K562 (cell line): ENCODE results near the gene FAM181B. TPM values are rescaled to one million over a fixed set of nuclear protein-coding genes. Genes with fewer than 3 reads are reported as not detected.

ENCODE experiments used
- ATAC-seq: fragments of 200-7000 bp; cut with Tn5 transposase; 3 replicates; pipeline ENCODE4 v1.9.1; 2020; ENCODE audit warnings: moderate library complexity
- BruUV-seq: library from RNA; stranded (reverse); fragments of 400-500 nt; replicated peaks from 2 replicates; lab custom pipeline; 2021; lab: Mats Ljungman, UMichigan
- CTCF ChIA-PET: fragments of 300-600 bp; formaldehyde crosslinking; extraction: SDS; loops from one replicate; lab custom pipeline; 2021; ENCODE audit warnings: low intra/inter-chr PET ratio; lab: Yijun Ruan, JAX
- POLR2A ChIA-PET: fragments of 300-600, 350-650 bp; sonication (Branson Sonifier 250); formaldehyde crosslinking; extraction: SDS; loops from one replicate; lab custom pipeline; 2021; ENCODE audit warnings: antibody characterized with exemption, inconsistent platforms; lab: Yijun Ruan, JAX
- DNase-seq, 4 experiments: peaks; one replicate each; pipeline versions ENCODE4 v3.0.0 to v3.0.0-alpha.2; 2011 to 2018; ENCODE audit warnings: low spot score in 3 of 4, mixed read lengths in 3 of 4; ENCODE audit errors: extremely low read depth in 1 of 4
- FAIRE-seq: peaks from 2 replicates; lab custom pipeline; 2011; peaks lifted over from hg19 to GRCh38; lab: Jason Lieb, UNC
- H2AFZ ChIP-seq: 2 replicates; pipeline ENCODE4 v1.6.0; 2011; ENCODE audit warnings: low read depth, low read length, control low read depth, inconsistent platforms
- H3K27ac ChIP-seq: fragments of 200-600 bp; 3 replicates; pipeline ENCODE4 v1.8.0; 2011; ENCODE audit warnings: low read depth, mild to moderate bottlenecking, control low read depth, inconsistent platforms, low read length, moderate library complexity, mixed read lengths; ENCODE audit errors: extremely low read depth
- H3K27me3 ChIP-seq, 2 experiments: fragments of 300-600 bp in 1 of 2; 2 replicates in 1 of 2; 3 replicates in 1 of 2; pipeline versions ENCODE4 v1.6.0 to v1.8.0; 2011; ENCODE audit warnings: inconsistent platforms in 2 of 2, low read length in 2 of 2, mild to moderate bottlenecking in 1 of 2, mixed read lengths in 1 of 2, moderate library complexity in 1 of 2; ENCODE audit not compliant: control insufficient read depth in 2 of 2, insufficient read depth in 2 of 2
- H3K36me3 ChIP-seq: fragments of 300-600 bp; 3 replicates; pipeline ENCODE4 v1.8.0; 2011; ENCODE audit warnings: mild to moderate bottlenecking, low read length, inconsistent platforms; ENCODE audit not compliant: control insufficient read depth, insufficient read depth
- H3K4me1 ChIP-seq, 2 experiments: fragments of 200-600 bp in 1 of 2; replicated peaks in 1 of 2; 2 replicates in 1 of 2; 3 replicates in 1 of 2; pipeline versions ENCODE4 v1.5.1 to v1.8.0; 2011; ENCODE audit warnings: inconsistent platforms in 2 of 2, low read length in 2 of 2, mild to moderate bottlenecking in 1 of 2, mixed read lengths in 1 of 2, moderate library complexity in 1 of 2; ENCODE audit not compliant: control insufficient read depth in 2 of 2, insufficient read depth in 2 of 2
- H3K4me2 ChIP-seq: 2 replicates; pipeline ENCODE4 v1.6.1; 2011; ENCODE audit warnings: low read length, control low read depth, inconsistent platforms, mixed read lengths; ENCODE audit not compliant: insufficient read depth
- H3K4me3 ChIP-seq: fragments of 200-600 bp; sonication (generic), shearing (Covaris generic); 2 replicates; pipeline ENCODE4 v1.5.1; 2016; ENCODE audit warnings: control low read depth, inconsistent platforms
- H3K79me2 ChIP-seq: fragments of 200-600 bp; 3 replicates; pipeline ENCODE4 v1.8.0; 2011; ENCODE audit warnings: low read length, inconsistent platforms; ENCODE audit not compliant: control insufficient read depth, insufficient read depth
- H3K9ac ChIP-seq, 2 experiments: 2 replicates each; pipeline versions ENCODE4 v1.6.0 to v1.6.1; 2011; ENCODE audit warnings: low read depth in 2 of 2, low read length in 2 of 2, control low read depth in 1 of 2, inconsistent platforms in 1 of 2, mild to moderate bottlenecking in 1 of 2, mixed read lengths in 1 of 2; ENCODE audit not compliant: insufficient read depth in 1 of 2
- H3K9me1 ChIP-seq: one replicate; pipeline ENCODE4 v1.6.0; 2011; ENCODE audit warnings: inconsistent platforms, mild to moderate bottlenecking, low read length, moderate library complexity; ENCODE audit not compliant: control insufficient read depth, insufficient read depth
- H3K9me3 ChIP-seq: replicated peaks from 2 replicates; pipeline ENCODE4 v1.5.1; 2011; ENCODE audit warnings: low read depth, low read length, inconsistent platforms; ENCODE audit not compliant: control insufficient read depth, insufficient read depth
- H4K20me1 ChIP-seq: replicated peaks from 2 replicates; pipeline ENCODE4 v1.6.1; 2011; ENCODE audit warnings: low read length, inconsistent platforms, mixed read lengths; ENCODE audit not compliant: control insufficient read depth, insufficient read depth
- CEBPB ChIP-seq: fragments of 450-650 bp; IDR thresholded peaks from 2 replicates; pipeline ENCODE4 v1.6.1; 2016; ENCODE audit warnings: missing genetic modification characterization, missing compliant biosample characterization
- RHOXF2B ChIP-seq: fragments of 250-450 bp; sonication (Bioruptor Pico); conservative IDR thresholded peaks from 2 replicates; pipeline ENCODE4 v1.5.1; 2021
- TRIM28 ChIP-seq: fragments of 450-650 bp; IDR thresholded peaks from 2 replicates; pipeline ENCODE4 v1.6.1; 2017
- in situ Hi-C: fragments of 300-500 bp; cut with MboI; formaldehyde crosslinking; loops from 4 replicates; pipeline ENCODE4 v1.15.0; 2018; ENCODE audit warnings: inconsistent platforms, mixed read lengths
- intact Hi-C: fragments of 100-400 bp; cut with micrococcal nuclease; formaldehyde crosslinking; loops from 2 replicates; pipeline ENCODE4 v1.14.2; 2022
- polyA plus RNA-seq, 8 experiments: library from polyadenylated mRNA; depleted of rRNA in 4 of 8; stranded (reverse) in 5 of 8; unstranded in 3 of 8; fragments of >200 nt; fragmentation: Nextera tagmentation in 2 of 8; fragmentation: Illumina TruSeq in 1 of 8; extraction: Ambion mirVana in 2 of 8; extraction: Trizol in 1 of 8; gene quantifications; 2 replicates each; pipeline versions ENCODE4 v1.2.1 to v1.2.3, GENCODE V29; 2011 to 2014; ENCODE audit warnings: inconsistent platforms in 1 of 8, missing spikeins in 1 of 8
- total RNA-seq, 7 experiments: library from RNA; depleted of rRNA in 6 of 7; stranded (reverse); fragments of >200 nt in 6 of 7; fragmentation: Illumina TruSeq in 2 of 7; extraction: Trizol in 2 of 7; gene quantifications; 2 replicates each; pipeline versions ENCODE4 v1.2.1 to v1.2.3, GENCODE V29; 2011 to 2021; ENCODE audit warnings: low replicate concordance in 1 of 7
- TF ChIP-seq, protein P1 (sequence below): fragments of 450-650 bp; IDR thresholded peaks from 2 replicates; pipeline ENCODE4 v1.6.1; 2016; ENCODE audit warnings: borderline replicate concordance
- TF ChIP-seq, protein P2 (sequence below), 3 experiments: IDR thresholded peaks in 2 of 3; conservative IDR thresholded peaks in 1 of 3; 2 replicates each; pipeline ENCODE4 v1.5.1; 2011 to 2012; ENCODE audit warnings: low read length in 3 of 3, mild to moderate bottlenecking in 3 of 3, control low read depth in 2 of 3, improper control_type of control experiment in 1 of 3, inconsistent platforms in 1 of 3, low read depth in 1 of 3, mixed read lengths in 1 of 3, moderate library complexity in 1 of 3; ENCODE audit not compliant: insufficient read depth in 2 of 3

The FAM181B gene
- total and polyA plus RNA-seq, 9 of the 15 experiments (the other 6 are each of a cell fraction or from before 2014, with no cell fraction given), result 0.01 TPM; not detected in 8

DNA sequence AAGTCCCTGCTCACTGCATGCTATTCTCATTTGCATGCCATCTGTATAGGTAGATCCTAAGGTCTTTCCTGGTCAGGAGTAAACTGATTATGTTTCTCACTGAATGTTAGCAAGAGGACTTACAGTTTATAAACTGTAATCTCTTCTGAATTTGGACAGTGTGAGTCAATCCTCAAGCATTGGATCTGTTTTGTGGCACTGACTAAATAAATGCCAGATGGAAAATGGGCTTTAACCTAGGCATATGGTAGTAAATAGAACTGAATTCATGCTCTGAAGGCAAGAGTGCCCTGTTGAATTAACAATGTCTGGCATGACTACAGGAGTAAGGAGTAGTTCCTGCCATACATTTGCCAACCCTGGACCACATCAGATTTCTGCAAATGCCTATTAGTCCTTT, 11.4 kb downstream of the FAM181B start:
- no TSS peak for BruUV-seq
- Histone ChIP-seq H3K79me2 (no peaks in the 10 kb centered on the region), H3K27me3 (peaks cover 5 to 9% of the 10 kb centered on the region in 2 experiments; a peak in 4 of 5 replicates), H3K27ac (no peak overlapping the region), H3K4me2 (no peak overlapping the region), H3K4me1 (no peaks in the 10 kb centered on the region), H3K9me3 (no peaks in the 10 kb centered on the region), H3K36me3 (no peaks in the 10 kb centered on the region), H3K4me3 (no peak overlapping the region), H4K20me1 (no peaks in the 10 kb centered on the region; the same call in 1 of the 2 replicates), H2AFZ (no peak overlapping the region), H3K9me1 (no peaks in the 10 kb centered on the region), H3K9ac (no peak overlapping the region)
- ChIA-PET CTCF (no interaction called here), POLR2A (no interaction called here)
- no peak for ATAC-seq
- FAIRE-seq, result no peak
- TF ChIP-seq TRIM28 (no peak), CEBPB (no peak), RHOXF2B (CRISPR knock-in tag) (no peak)
- TF ChIP-seq, protein P1, sequence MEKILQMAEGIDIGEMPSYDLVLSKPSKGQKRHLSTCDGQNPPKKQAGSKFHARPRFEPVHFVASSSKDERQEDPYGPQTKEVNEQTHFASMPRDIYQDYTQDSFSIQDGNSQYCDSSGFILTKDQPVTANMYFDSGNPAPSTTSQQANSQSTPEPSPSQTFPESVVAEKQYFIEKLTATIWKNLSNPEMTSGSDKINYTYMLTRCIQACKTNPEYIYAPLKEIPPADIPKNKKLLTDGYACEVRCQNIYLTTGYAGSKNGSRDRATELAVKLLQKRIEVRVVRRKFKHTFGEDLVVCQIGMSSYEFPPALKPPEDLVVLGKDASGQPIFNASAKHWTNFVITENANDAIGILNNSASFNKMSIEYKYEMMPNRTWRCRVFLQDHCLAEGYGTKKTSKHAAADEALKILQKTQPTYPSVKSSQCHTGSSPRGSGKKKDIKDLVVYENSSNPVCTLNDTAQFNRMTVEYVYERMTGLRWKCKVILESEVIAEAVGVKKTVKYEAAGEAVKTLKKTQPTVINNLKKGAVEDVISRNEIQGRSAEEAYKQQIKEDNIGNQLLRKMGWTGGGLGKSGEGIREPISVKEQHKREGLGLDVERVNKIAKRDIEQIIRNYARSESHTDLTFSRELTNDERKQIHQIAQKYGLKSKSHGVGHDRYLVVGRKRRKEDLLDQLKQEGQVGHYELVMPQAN, result no peak
- TF ChIP-seq, protein P2, sequence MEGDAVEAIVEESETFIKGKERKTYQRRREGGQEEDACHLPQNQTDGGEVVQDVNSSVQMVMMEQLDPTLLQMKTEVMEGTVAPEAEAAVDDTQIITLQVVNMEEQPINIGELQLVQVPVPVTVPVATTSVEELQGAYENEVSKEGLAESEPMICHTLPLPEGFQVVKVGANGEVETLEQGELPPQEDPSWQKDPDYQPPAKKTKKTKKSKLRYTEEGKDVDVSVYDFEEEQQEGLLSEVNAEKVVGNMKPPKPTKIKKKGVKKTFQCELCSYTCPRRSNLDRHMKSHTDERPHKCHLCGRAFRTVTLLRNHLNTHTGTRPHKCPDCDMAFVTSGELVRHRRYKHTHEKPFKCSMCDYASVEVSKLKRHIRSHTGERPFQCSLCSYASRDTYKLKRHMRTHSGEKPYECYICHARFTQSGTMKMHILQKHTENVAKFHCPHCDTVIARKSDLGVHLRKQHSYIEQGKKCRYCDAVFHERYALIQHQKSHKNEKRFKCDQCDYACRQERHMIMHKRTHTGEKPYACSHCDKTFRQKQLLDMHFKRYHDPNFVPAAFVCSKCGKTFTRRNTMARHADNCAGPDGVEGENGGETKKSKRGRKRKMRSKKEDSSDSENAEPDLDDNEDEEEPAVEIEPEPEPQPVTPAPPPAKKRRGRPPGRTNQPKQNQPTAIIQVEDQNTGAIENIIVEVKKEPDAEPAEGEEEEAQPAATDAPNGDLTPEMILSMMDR (IDR thresholded peaks at IDR 0.05 in 2 of 3, conservative IDR thresholded peaks at IDR 0.05 in 1 of 3; ENCODE audit: insufficient read depth in 2 of 3, low read depth in 1 of 3, low read length in 3 of 3), result no peak
- intact Hi-C loops, result no loop called here
- in situ Hi-C loops, result no loop called here
- no peak for DNase-seq
